ENCODE results near the gene MDP1.

- TF ChIP-seq, protein P1, sequence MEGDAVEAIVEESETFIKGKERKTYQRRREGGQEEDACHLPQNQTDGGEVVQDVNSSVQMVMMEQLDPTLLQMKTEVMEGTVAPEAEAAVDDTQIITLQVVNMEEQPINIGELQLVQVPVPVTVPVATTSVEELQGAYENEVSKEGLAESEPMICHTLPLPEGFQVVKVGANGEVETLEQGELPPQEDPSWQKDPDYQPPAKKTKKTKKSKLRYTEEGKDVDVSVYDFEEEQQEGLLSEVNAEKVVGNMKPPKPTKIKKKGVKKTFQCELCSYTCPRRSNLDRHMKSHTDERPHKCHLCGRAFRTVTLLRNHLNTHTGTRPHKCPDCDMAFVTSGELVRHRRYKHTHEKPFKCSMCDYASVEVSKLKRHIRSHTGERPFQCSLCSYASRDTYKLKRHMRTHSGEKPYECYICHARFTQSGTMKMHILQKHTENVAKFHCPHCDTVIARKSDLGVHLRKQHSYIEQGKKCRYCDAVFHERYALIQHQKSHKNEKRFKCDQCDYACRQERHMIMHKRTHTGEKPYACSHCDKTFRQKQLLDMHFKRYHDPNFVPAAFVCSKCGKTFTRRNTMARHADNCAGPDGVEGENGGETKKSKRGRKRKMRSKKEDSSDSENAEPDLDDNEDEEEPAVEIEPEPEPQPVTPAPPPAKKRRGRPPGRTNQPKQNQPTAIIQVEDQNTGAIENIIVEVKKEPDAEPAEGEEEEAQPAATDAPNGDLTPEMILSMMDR (IDR thresholded peaks at IDR 0.05), result no peak
- TF ChIP-seq POLR2A (IDR thresholded peaks at IDR 0.05; ENCODE audit: low read depth), result no peak
Measured at GRCh38 chr14:24264298-24264697, 48.4 kb upstream of the MDP1 start.
